CD4-positive, alpha-beta T cell (primary cell): ENCODE results near the gene GPN2. TPM values are rescaled to one million over a fixed set of nuclear protein-coding genes. Genes with fewer than 3 reads are reported as not detected.
"Not testable (repeated sequence)": the region's sequence is repeated elsewhere in the genome, so short reads cannot be mapped to it uniquely, and the experiment has no call there.

Source experiments
- ATAC-seq: fragments of 200-7000 bp; cut with Tn5 transposase; one replicate; pipeline ENCODE4 v1.10.0; 2022; ENCODE audit warnings: mild to moderate bottlenecking; ENCODE audit not compliant: poor library complexity
- CTCF ChIA-PET: fragments of 350-600 bp; sonication (Branson Sonifier 250); formaldehyde crosslinking; loops from one replicate; lab custom pipeline; 2021; ENCODE audit warnings: antibody characterized with exemption, inconsistent platforms; lab: Charles Lee
- POLR2A ChIA-PET: fragments of 350-600 bp; sonication (Branson Sonifier 250); formaldehyde crosslinking; loops from one replicate; lab custom pipeline; 2021; ENCODE audit warnings: antibody characterized with exemption, inconsistent platforms; lab: Charles Lee
- DNase-seq, 14 experiments: peaks; one replicate each; pipeline ENCODE4 v3.0.0-alpha.2; 2013 to 2020; ENCODE audit warnings: mixed read lengths in 2 of 14
- H3K27ac ChIP-seq, 2 donors: one replicate each; pipeline versions ENCODE4 v1.5.1 to v1.7.0; 2013; ENCODE audit warnings: low read length in 2 of 2, low read depth in 1 of 2, mild to moderate bottlenecking in 1 of 2
- H3K27me3 ChIP-seq, 2 experiments: 1 replicate in 1 of 2; 2 replicates in 1 of 2; pipeline versions ENCODE4 v1.6.1 to v1.7.0; 2013; ENCODE audit warnings: low read length in 2 of 2, control low read depth in 1 of 2, mild to moderate bottlenecking in 1 of 2, moderate library complexity in 1 of 2; ENCODE audit not compliant: insufficient read depth in 2 of 2, control insufficient read depth in 1 of 2
- H3K36me3 ChIP-seq: one replicate; pipeline ENCODE4 v1.6.1; 2013; ENCODE audit warnings: low read length, control low read depth; ENCODE audit not compliant: insufficient read depth
- H3K4me1 ChIP-seq: one replicate; pipeline ENCODE4 v1.6.1; 2013; ENCODE audit warnings: low read length, control low read depth; ENCODE audit not compliant: insufficient read depth
- H3K4me3 ChIP-seq: one replicate; pipeline ENCODE4 v1.5.1; 2013; ENCODE audit warnings: mild to moderate bottlenecking, low read length, moderate library complexity
- H3K9me3 ChIP-seq, 2 experiments: 1 replicate in 1 of 2; 2 replicates in 1 of 2; pipeline versions ENCODE4 v1.6.1 to v1.7.0; 2013; ENCODE audit warnings: low read length in 2 of 2, mild to moderate bottlenecking in 2 of 2, control low read depth in 1 of 2, moderate library complexity in 1 of 2; ENCODE audit not compliant: control insufficient read depth in 1 of 2, insufficient read depth in 1 of 2
- H3K27ac Mint-ChIP-seq: one replicate; pipeline ENCODE4 v1.8.0; 2020; ENCODE audit warnings: mixed read lengths
- H3K27me3 Mint-ChIP-seq: one replicate; pipeline ENCODE4 v1.8.0; 2021; ENCODE audit warnings: mixed read lengths
- H3K36me3 Mint-ChIP-seq: one replicate; pipeline ENCODE4 v1.8.0; 2021; ENCODE audit warnings: low read depth, mixed read lengths
- H3K4me1 Mint-ChIP-seq: one replicate; pipeline ENCODE4 v1.8.0; 2021; ENCODE audit warnings: low read depth, mixed read lengths
- H3K4me3 Mint-ChIP-seq: one replicate; pipeline ENCODE4 v1.8.0; 2020; ENCODE audit warnings: mild to moderate bottlenecking, mixed read lengths
- H3K9me3 Mint-ChIP-seq: one replicate; pipeline ENCODE4 v1.8.0; 2020; ENCODE audit warnings: mixed read lengths
- CTCF ChIP-seq: fragments of 200-600 bp; IDR thresholded peaks from one replicate; pipeline ENCODE4 v1.8.0; 2022; ENCODE audit warnings: antibody characterized with exemption, mild to moderate bottlenecking
- intact Hi-C, 2 experiments: fragments of 100-400 bp; cut with DNase I in 1 of 2; cut with micrococcal nuclease in 1 of 2; formaldehyde crosslinking; loops; one replicate each; pipeline versions ENCODE4 v1.15.1 to v1.9.0; 2023 to 2025; cut with DNase I, micrococcal nuclease
- total RNA-seq, 174 experiments: library from RNA in 2 of 174; stranded (reverse) in 2 of 174; gene quantifications; one replicate each; pipeline ENCODE4 v1.2.3 and lab custom pipeline; 2021 to 2026

Gene GPN2
- total RNA-seq, 2 experiments from 2014 or later, result 42.0 to 44.4 TPM

- no peak overlapping the region for H3K4me3 Mint-ChIP-seq
- no peak for DNase-seq
- ATAC-seq, result no peak
- Histone ChIP-seq H3K36me3 (peaks cover 91% of the 10 kb centered on the region), H3K4me1 (no peaks in the 10 kb centered on the region), H3K27ac (no peak overlapping the region), H3K9me3 (no peaks in the 10 kb centered on the region), H3K27me3 (no peaks in the 10 kb centered on the region), H3K4me3 (no peak overlapping the region)
- no peak overlapping the region for H3K27ac Mint-ChIP-seq
- H3K4me1 Mint-ChIP-seq, result peaks cover 9% of the 10 kb centered on the region
- H3K9me3 Mint-ChIP-seq, result no peaks in the 10 kb centered on the region
- no peaks in the 10 kb centered on the region for H3K27me3 Mint-ChIP-seq
- H3K36me3 Mint-ChIP-seq, result peaks cover 85% of the 10 kb centered on the region
- POLR2A ChIA-PET, result interaction anchor here (0.7 to 1.1 kb wide), 2 partner anchors 14 to 18 kb away, joined by 3 to 5 read pairs; no protein-coding TSS in a partner anchor
- CTCF ChIA-PET, result no interaction called here
- intact Hi-C loops, result no loop called here
- no peak for TF ChIP-seq CTCF
Measured at GRCh38 chr1:26851106-26851684, 38.9 kb downstream of the GPN2 start.

- no peak for TF ChIP-seq CTCF
- no peak for DNase-seq
- ATAC-seq, result no peak
- H3K36me3 ChIP-seq, result peaks cover 80% of the 10 kb centered on the region
- peaks cover 82% of the 10 kb centered on the region for H3K36me3 Mint-ChIP-seq
- no peaks in the 10 kb centered on the region for H3K27me3 Mint-ChIP-seq
- ChIA-PET POLR2A (interaction anchor here (1.5 kb wide), 1 partner anchor 16 kb away, joined by 4 read pairs; no protein-coding TSS in a partner anchor), CTCF (no interaction called here)
- H3K4me1 ChIP-seq, result no peaks in the 10 kb centered on the region
- H3K27ac ChIP-seq, result no peak overlapping the region
- H3K4me3 Mint-ChIP-seq, result no peak overlapping the region
- no peaks in the 10 kb centered on the region for H3K9me3 Mint-ChIP-seq
- peaks cover 12% of the 10 kb centered on the region for H3K4me1 Mint-ChIP-seq
- no peak overlapping the region for H3K4me3 ChIP-seq
- H3K27me3 ChIP-seq, result no peaks in the 10 kb centered on the region
- H3K9me3 ChIP-seq, result no peaks in the 10 kb centered on the region
- no peak overlapping the region for H3K27ac Mint-ChIP-seq
- intact Hi-C loops, result no loop called here
Measured at GRCh38 chr1:26848941-26849774, 40.9 kb downstream of the GPN2 start.

GRCh38 chr1:26848499-26848898 lies 41.6 kb downstream of the GPN2 start:
- Mint-ChIP-seq H3K4me1 (peaks cover 13% of the 10 kb centered on the region), H3K27ac (no peak overlapping the region), H3K36me3 (peaks cover 82% of the 10 kb centered on the region), H3K9me3 (no peaks in the 10 kb centered on the region), H3K27me3 (no peaks in the 10 kb centered on the region), H3K4me3 (no peak overlapping the region)
- intact Hi-C loops, result no loop called here
- no peak overlapping the region for H3K27ac ChIP-seq
- H3K4me1 ChIP-seq, result no peaks in the 10 kb centered on the region
- DNase-seq, result no peak
- TF ChIP-seq CTCF, result no peak
- no peak overlapping the region for H3K4me3 ChIP-seq
- H3K36me3 ChIP-seq, result peaks cover 78% of the 10 kb centered on the region
- no peak for ATAC-seq
- ChIA-PET POLR2A (interaction anchor here (1.5 kb wide), 1 partner anchor 17 kb away, joined by 4 read pairs; no protein-coding TSS in a partner anchor), CTCF (no interaction called here)
- H3K27me3 ChIP-seq, result no peaks in the 10 kb centered on the region
- H3K9me3 ChIP-seq, result no peaks in the 10 kb centered on the region

GRCh38 chr1:26847826-26848225 lies 42.3 kb downstream of the GPN2 start:
- H3K4me1 ChIP-seq, H3K9me3 ChIP-seq, ATAC-seq, H3K4me3 ChIP-seq, H3K27me3 ChIP-seq, H3K27ac ChIP-seq, DNase-seq, H3K27me3 Mint-ChIP-seq, H3K9me3 Mint-ChIP-seq, CTCF ChIA-PET, intact Hi-C loops, H3K27ac Mint-ChIP-seq, H3K4me3 Mint-ChIP-seq: not testable (repeated sequence)
- Mint-ChIP-seq H3K36me3 (peaks cover 78% of the 10 kb centered on the region), H3K4me1 (peaks cover 10% of the 10 kb centered on the region)
- peaks cover 74% of the 10 kb centered on the region for H3K36me3 ChIP-seq
- POLR2A ChIA-PET, result interaction anchor here (1.5 kb wide), 1 partner anchor 17 kb away, joined by 4 read pairs; no protein-coding TSS in a partner anchor
